CD14-positive monocyte (primary cell): ENCODE data around the gene MAD1L1. TPM values are rescaled to one million over a fixed set of nuclear protein-coding genes. Genes with fewer than 3 reads are reported as not detected.

Experiments used
- DNase-seq, 3 donors: peaks; one replicate each; pipeline ENCODE4 v3.0.0-alpha.2; 2011 to 2022
- H2AFZ ChIP-seq: 2 replicates; pipeline ENCODE4 v1.6.0; 2012; ENCODE audit warnings: mild to moderate bottlenecking, low read depth, low read length, inconsistent platforms; ENCODE audit not compliant: insufficient read depth, poor library complexity, severe bottlenecking
- H3K27ac ChIP-seq, 2 donors: 1 replicate in 1 of 2; 2 replicates in 1 of 2; pipeline ENCODE4 v1.5.1; 2012 to 2013; ENCODE audit warnings: low read length in 2 of 2, control low read depth in 1 of 2, inconsistent platforms in 1 of 2, low read depth in 1 of 2, mild to moderate bottlenecking in 1 of 2
- H3K27me3 ChIP-seq, 2 donors: one replicate each; pipeline versions ENCODE4 v1.6.0 to v1.6.1; 2011 to 2013; ENCODE audit warnings: low read length in 2 of 2; ENCODE audit not compliant: control insufficient read depth in 2 of 2, insufficient read depth in 2 of 2
- H3K36me3 ChIP-seq, 2 donors: replicated peaks in 1 of 2; 1 replicate in 1 of 2; 2 replicates in 1 of 2; pipeline versions ENCODE4 v1.5.1 to v1.6.1; 2012 to 2013; ENCODE audit warnings: low read length in 2 of 2, control low read depth in 1 of 2, inconsistent platforms in 1 of 2, mild to moderate bottlenecking in 1 of 2; ENCODE audit not compliant: insufficient read depth in 2 of 2, control insufficient read depth in 1 of 2
- H3K4me1 ChIP-seq, 2 donors: 1 replicate in 1 of 2; 2 replicates in 1 of 2; pipeline versions ENCODE4 v1.5.1 to v1.6.1; 2012 to 2013; ENCODE audit warnings: low read length in 2 of 2, control low read depth in 1 of 2, inconsistent platforms in 1 of 2, mild to moderate bottlenecking in 1 of 2, moderate library complexity in 1 of 2; ENCODE audit not compliant: insufficient read depth in 2 of 2, control insufficient read depth in 1 of 2
- H3K4me2 ChIP-seq: replicated peaks from 2 replicates; pipeline ENCODE3; 2012; ENCODE audit warnings: low read length, moderate library complexity, mild to moderate bottlenecking; ENCODE audit not compliant: poor library complexity, severe bottlenecking; ENCODE audit errors: extremely low read depth
- H3K4me3 ChIP-seq, 3 experiments: fragments of 200-600 bp in 1 of 3; sonication (generic) in 1 of 3; replicated peaks in 1 of 3; 1 replicate in 2 of 3; 2 replicates in 1 of 3; pipeline ENCODE4 v1.5.1; 2011 to 2013; ENCODE audit warnings: low read length in 3 of 3, mild to moderate bottlenecking in 3 of 3, control low read depth in 2 of 3, low read depth in 2 of 3, inconsistent platforms in 1 of 3, moderate library complexity in 1 of 3
- H3K79me2 ChIP-seq: 2 replicates; pipeline ENCODE4 v1.6.0; 2012; ENCODE audit warnings: mild to moderate bottlenecking, control low read depth, inconsistent platforms, low read length, moderate library complexity; ENCODE audit not compliant: insufficient read depth
- H3K9ac ChIP-seq: 2 replicates; pipeline ENCODE4 v1.6.0; 2017; ENCODE audit warnings: low read length, mild to moderate bottlenecking; ENCODE audit not compliant: insufficient read depth, poor library complexity, severe bottlenecking
- H3K9me3 ChIP-seq, 2 donors: replicated peaks in 1 of 2; 1 replicate in 1 of 2; 2 replicates in 1 of 2; pipeline versions ENCODE4 v1.5.1 to v1.6.1; 2012 to 2013; ENCODE audit warnings: low read length in 2 of 2, control low read depth in 1 of 2; ENCODE audit not compliant: control insufficient read depth in 1 of 2, insufficient read depth in 1 of 2
- H4K20me1 ChIP-seq: 2 replicates; pipeline ENCODE4 v1.6.0; 2012; ENCODE audit warnings: mild to moderate bottlenecking, low read length, control low read depth, moderate library complexity; ENCODE audit not compliant: insufficient read depth
- H3K27ac Mint-ChIP-seq, 7 donors: one replicate each; pipeline ENCODE4 v1.8.0; 2020; ENCODE audit warnings: mild to moderate bottlenecking in 7 of 7, mixed read lengths in 7 of 7, moderate library complexity in 6 of 7, inconsistent platforms in 2 of 7
- H3K27me3 Mint-ChIP-seq, 3 donors: one replicate each; pipeline ENCODE4 v1.8.0; 2021 to 2022; ENCODE audit warnings: low read depth in 3 of 3, mild to moderate bottlenecking in 3 of 3, mixed read lengths in 3 of 3, moderate library complexity in 3 of 3, inconsistent platforms in 1 of 3
- H3K36me3 Mint-ChIP-seq, 2 donors: one replicate each; pipeline ENCODE4 v1.8.0; 2020; ENCODE audit warnings: mixed read lengths in 2 of 2, inconsistent platforms in 1 of 2, mild to moderate bottlenecking in 1 of 2
- H3K4me1 Mint-ChIP-seq: one replicate; pipeline ENCODE4 v1.8.0; 2020; ENCODE audit warnings: mild to moderate bottlenecking, mixed read lengths
- H3K4me3 Mint-ChIP-seq, 2 donors: one replicate each; pipeline ENCODE4 v1.8.0; 2020; ENCODE audit warnings: mild to moderate bottlenecking in 2 of 2, mixed read lengths in 2 of 2, moderate library complexity in 1 of 2
- H3K9me3 Mint-ChIP-seq, 7 donors: one replicate each; pipeline ENCODE4 v1.8.0; 2020 to 2022; ENCODE audit warnings: mixed read lengths in 7 of 7, mild to moderate bottlenecking in 6 of 7, moderate library complexity in 6 of 7, inconsistent platforms in 2 of 7
- WGBS: methylation state at CpG from one replicate; pipeline ENCODE4 v1.1.5; 2013; ENCODE audit warnings: missing lambda C conversion rate; ENCODE audit not compliant: insufficient coverage; 5-methylcytosine and 5-hydroxymethylcytosine counted together
- intact Hi-C, 2 donors: fragments of 100-400 bp; cut with micrococcal nuclease; formaldehyde crosslinking; loops; one replicate each; pipeline versions ENCODE4 v1.15.0 to v1.15.1; 2023
- polyA plus RNA-seq, 3 donors: library from polyadenylated mRNA; depleted of rRNA in 1 of 3; unstranded in 2 of 3; stranded (reverse) in 1 of 3; fragments of 300-500 nt in 2 of 3; fragments of >200 nt in 1 of 3; fragmentation: Illumina TruSeq in 2 of 3; gene quantifications; 1 replicate in 2 of 3; 2 replicates in 1 of 3; pipeline ENCODE4 v1.2.3, GENCODE V29; 2012 to 2021
- TF ChIP-seq, protein P1 (sequence below): fragments of 200-600 bp; IDR thresholded peaks from one replicate; pipeline ENCODE4 v1.8.0; 2022; ENCODE audit warnings: antibody characterized with exemption, mild to moderate bottlenecking

Gene MAD1L1
- polyA plus RNA-seq, 3 donors, result 22.0 to 39.4 (median 33.2) TPM

DNA sequence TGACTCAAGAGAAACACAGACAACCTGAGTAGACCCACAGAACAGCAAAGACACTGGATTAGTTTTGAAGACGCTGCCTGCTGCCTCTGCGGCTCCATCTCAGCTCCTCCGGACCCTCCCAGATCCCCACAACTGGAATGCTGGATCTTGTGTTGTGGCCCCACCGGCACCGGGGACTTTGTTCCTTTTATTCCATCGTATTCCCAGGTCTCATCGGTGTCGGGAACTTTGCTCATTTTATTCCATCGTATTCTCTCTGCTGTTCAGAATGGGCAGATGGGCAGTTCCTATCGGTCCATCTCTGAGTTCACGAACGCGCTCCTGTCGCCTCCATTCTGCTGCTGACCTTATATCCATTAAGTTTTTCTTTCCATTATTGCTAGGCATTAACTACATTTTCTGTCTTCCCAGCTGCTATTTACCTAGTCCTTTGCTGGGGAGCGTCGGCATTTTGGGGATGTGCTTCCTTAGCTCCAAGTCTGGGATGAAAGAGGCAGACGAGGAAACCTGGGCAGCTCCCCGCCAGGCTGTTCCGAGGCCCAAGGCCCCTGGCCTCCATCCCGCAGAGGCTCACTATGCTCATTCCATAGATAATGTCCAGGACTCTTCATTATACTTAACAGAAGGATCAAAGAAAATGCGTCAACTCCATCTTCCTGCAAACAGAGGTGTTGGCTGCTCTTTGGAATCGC is 192.4 kb downstream of the MAD1L1 start:
- Mint-ChIP-seq H3K4me3 (no peak overlapping the region), H3K27me3 (peaks cover 0 to 3% (median 0%) of the 10 kb centered on the region in 3 donors), H3K4me1 (peaks cover 21% of the 10 kb centered on the region), H3K9me3 (peaks cover 0 to 10% (median 3%) of the 10 kb centered on the region in 7 donors), H3K27ac (no peak overlapping the region), H3K36me3 (peaks cover 39 to 52% of the 10 kb centered on the region in 2 donors)
- Histone ChIP-seq H3K27ac (no peak overlapping the region), H3K4me1 (peaks cover 0 to 15% of the 10 kb centered on the region in 2 donors), H4K20me1 (no peaks in the 10 kb centered on the region), H3K4me2 (no peak overlapping the region), H3K9ac (no peak overlapping the region), H3K9me3 (peaks cover 0 to 6% of the 10 kb centered on the region in 2 donors), H3K36me3 (peaks cover 18 to 26% of the 10 kb centered on the region in 2 donors), H2AFZ (no peak overlapping the region), H3K4me3 (no peak overlapping the region), H3K27me3 (no peaks in the 10 kb centered on the region), H3K79me2 (no peaks in the 10 kb centered on the region)
- TF ChIP-seq, protein P1, sequence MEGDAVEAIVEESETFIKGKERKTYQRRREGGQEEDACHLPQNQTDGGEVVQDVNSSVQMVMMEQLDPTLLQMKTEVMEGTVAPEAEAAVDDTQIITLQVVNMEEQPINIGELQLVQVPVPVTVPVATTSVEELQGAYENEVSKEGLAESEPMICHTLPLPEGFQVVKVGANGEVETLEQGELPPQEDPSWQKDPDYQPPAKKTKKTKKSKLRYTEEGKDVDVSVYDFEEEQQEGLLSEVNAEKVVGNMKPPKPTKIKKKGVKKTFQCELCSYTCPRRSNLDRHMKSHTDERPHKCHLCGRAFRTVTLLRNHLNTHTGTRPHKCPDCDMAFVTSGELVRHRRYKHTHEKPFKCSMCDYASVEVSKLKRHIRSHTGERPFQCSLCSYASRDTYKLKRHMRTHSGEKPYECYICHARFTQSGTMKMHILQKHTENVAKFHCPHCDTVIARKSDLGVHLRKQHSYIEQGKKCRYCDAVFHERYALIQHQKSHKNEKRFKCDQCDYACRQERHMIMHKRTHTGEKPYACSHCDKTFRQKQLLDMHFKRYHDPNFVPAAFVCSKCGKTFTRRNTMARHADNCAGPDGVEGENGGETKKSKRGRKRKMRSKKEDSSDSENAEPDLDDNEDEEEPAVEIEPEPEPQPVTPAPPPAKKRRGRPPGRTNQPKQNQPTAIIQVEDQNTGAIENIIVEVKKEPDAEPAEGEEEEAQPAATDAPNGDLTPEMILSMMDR, result no peak
- intact Hi-C loops, result no loop called here
- WGBS, result 96% methylated on average over 18 of the region's 22 CpGs
- no peak for DNase-seq

DNA sequence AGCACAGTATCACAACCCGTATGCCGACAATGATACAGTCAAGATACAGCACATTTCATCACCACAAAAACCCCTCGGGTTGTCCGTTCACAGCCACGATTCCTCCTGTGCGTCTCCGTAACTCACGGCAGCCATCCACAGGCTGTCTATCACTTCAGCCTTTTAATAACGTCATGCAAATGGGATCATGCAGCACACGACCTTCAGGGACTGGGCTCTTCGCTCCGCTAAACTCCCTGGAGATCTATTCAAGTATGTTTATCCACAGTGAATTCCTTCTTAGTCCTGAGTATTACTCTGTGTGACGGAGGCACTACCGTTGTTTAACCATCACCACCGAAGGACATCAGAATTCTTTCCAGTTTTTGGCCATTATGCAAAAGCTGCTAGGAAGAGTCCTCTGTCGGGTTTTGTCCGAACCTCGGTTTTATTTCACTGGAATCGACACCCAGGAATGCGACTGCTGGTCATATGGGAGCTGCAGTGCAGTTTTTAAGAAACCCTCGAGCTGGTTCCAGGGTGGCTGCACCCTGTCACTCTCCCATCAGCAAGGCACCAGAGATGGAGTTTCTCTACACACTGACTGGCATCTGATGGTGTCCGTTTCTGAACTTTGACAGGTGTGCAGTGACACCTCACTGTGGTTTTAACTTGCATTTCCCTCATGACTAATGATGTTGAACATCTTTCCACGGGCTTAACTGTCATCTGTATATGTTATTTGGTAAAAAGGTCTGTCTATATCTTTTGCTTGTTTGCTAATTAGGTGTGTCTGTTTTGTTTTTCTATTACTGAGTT is 193.6 kb downstream of the MAD1L1 start:
- Histone ChIP-seq H2AFZ (no peak overlapping the region), H3K4me1 (peaks cover 0 to 15% of the 10 kb centered on the region in 2 donors), H3K4me3 (no peak overlapping the region), H3K36me3 (peaks cover 14 to 23% of the 10 kb centered on the region in 2 donors), H3K4me2 (no peak overlapping the region), H4K20me1 (no peaks in the 10 kb centered on the region), H3K27me3 (no peaks in the 10 kb centered on the region), H3K27ac (no peak overlapping the region), H3K9ac (no peak overlapping the region), H3K9me3 (peaks cover 0 to 6% of the 10 kb centered on the region in 2 donors), H3K79me2 (no peaks in the 10 kb centered on the region)
- Mint-ChIP-seq H3K4me3 (peak overlapping the region in 1 of 2 donors; percentile 84), H3K4me1 (peaks cover 21% of the 10 kb centered on the region), H3K36me3 (peaks cover 36 to 46% of the 10 kb centered on the region in 2 donors), H3K27ac (no peak overlapping the region), H3K27me3 (peaks cover 0 to 2% (median 0%) of the 10 kb centered on the region in 3 donors), H3K9me3 (peaks cover 0 to 6% (median 0%) of the 10 kb centered on the region in 7 donors)
- intact Hi-C loops, result no loop called here
- DNase-seq, result no peak
- TF ChIP-seq, protein P1, result no peak
- WGBS, result 92% methylated on average over 21 of the region's 23 CpGs
